ENCODE results near the gene HSBP1L1.

DNA sequence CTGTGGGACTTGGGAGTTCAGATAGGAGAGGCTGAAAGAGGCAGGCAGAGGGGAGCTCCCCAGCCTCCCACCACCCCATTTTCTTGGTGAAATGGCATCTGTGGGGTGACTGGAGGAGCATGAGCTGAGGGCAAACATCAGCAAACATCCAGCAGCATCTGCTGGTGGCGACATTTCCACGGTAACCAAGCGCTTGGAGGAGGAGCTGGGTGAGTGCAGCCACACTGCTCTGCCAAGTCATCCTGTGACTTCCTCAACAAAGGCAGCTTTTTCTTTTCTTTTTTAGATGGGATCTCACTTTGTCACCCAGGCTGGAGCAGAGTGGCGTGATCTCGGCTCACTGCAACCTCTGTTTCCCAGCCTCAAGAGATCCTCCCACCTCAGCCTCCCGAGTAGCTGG is 18.3 kb downstream of the HSBP1L1 start:
- TF ChIP-seq POLR2A (IDR thresholded peaks at IDR 0.05) (no peak), POLR2AphosphoS5 (IDR thresholded peaks at IDR 0.05) (no peak)

Data from upper lobe of left lung (tissue), 4 donors.